Endothelial cell of umbilical vein (primary cell): ENCODE data around the gene DNAJC18. TPM values are rescaled to one million over a fixed set of nuclear protein-coding genes. Genes with fewer than 3 reads are reported as not detected.

Experiments
- BruUV-seq: library from RNA; stranded (reverse); fragments of 400-500 nt; replicated peaks from 2 replicates; lab custom pipeline; 2021; lab: Mats Ljungman, UMichigan
- CTCF ChIA-PET: fragments of 300-600, 350-600 bp; sonication (Branson Sonifier 250); formaldehyde crosslinking; loops from one replicate; lab custom pipeline; 2021; ENCODE audit warnings: antibody characterized with exemption, inconsistent platforms; lab: Charles Lee
- POLR2A ChIA-PET: fragments of 300-600, 350-600 bp; sonication (Branson Sonifier 250); formaldehyde crosslinking; loops from one replicate; lab custom pipeline; 2021; ENCODE audit warnings: antibody characterized with exemption, inconsistent platforms; lab: Charles Lee
- DNase-seq: peaks from one replicate; pipeline ENCODE4 v3.0.0-alpha.2; 2011; ENCODE audit warnings: low read depth, low spot score
- FAIRE-seq: peaks from 2 replicates; lab custom pipeline; 2011; peaks lifted over from hg19 to GRCh38; lab: Jason Lieb, UNC
- H2AFZ ChIP-seq: 2 replicates; pipeline ENCODE4 v1.6.0; 2012; ENCODE audit warnings: low read depth, low read length, control low read depth, inconsistent platforms
- H3K27ac ChIP-seq: 2 replicates; pipeline ENCODE4 v1.5.1; 2011; ENCODE audit warnings: low read depth, mild to moderate bottlenecking, control low read depth, low read length, moderate library complexity; ENCODE audit not compliant: insufficient read depth
- H3K27me3 ChIP-seq, 2 experiments: 2 replicates each; pipeline versions ENCODE4 v1.6.0 to v1.6.1; 2011; ENCODE audit warnings: low read length in 2 of 2, mixed read lengths in 1 of 2; ENCODE audit not compliant: control insufficient read depth in 2 of 2, insufficient read depth in 2 of 2
- H3K36me3 ChIP-seq, 2 experiments: 2 replicates in 1 of 2; 3 replicates in 1 of 2; pipeline ENCODE4 v1.5.1; 2011; ENCODE audit warnings: low read length in 2 of 2, mild to moderate bottlenecking in 1 of 2, moderate library complexity in 1 of 2; ENCODE audit not compliant: control insufficient read depth in 2 of 2, insufficient read depth in 2 of 2; ENCODE audit errors: extremely low read depth in 1 of 2
- H3K4me1 ChIP-seq: 3 replicates; pipeline ENCODE4 v1.5.1; 2011; ENCODE audit warnings: mild to moderate bottlenecking, low read length; ENCODE audit not compliant: control insufficient read depth, insufficient read depth; ENCODE audit errors: extremely low read depth
- H3K4me2 ChIP-seq: 2 replicates; pipeline ENCODE4 v1.6.1; 2011; ENCODE audit warnings: low read length, control low read depth, mixed read lengths; ENCODE audit not compliant: insufficient read depth
- H3K4me3 ChIP-seq, 3 experiments: fragments of 200-600 bp in 1 of 3; sonication (generic), shearing (Covaris generic) in 1 of 3; replicated peaks in 1 of 3; 2 replicates each; pipeline ENCODE4 v1.5.1; 2011 to 2016; ENCODE audit warnings: control low read depth in 3 of 3, low read length in 3 of 3, mild to moderate bottlenecking in 2 of 3, inconsistent platforms in 1 of 3, low read depth in 1 of 3, moderate library complexity in 1 of 3; ENCODE audit not compliant: insufficient read depth in 1 of 3
- H3K79me2 ChIP-seq: 2 replicates; pipeline ENCODE4 v1.6.0; 2012; ENCODE audit warnings: low read length, inconsistent platforms; ENCODE audit not compliant: control insufficient read depth, insufficient read depth
- H3K9ac ChIP-seq: replicated peaks from 2 replicates; pipeline ENCODE3; 2011; ENCODE audit warnings: low read length, control low read depth; ENCODE audit not compliant: insufficient read depth; ENCODE audit errors: extremely low read depth
- H3K9me1 ChIP-seq: replicated peaks from 3 replicates; pipeline ENCODE4 v1.6.0; 2011; ENCODE audit warnings: mild to moderate bottlenecking, low read length; ENCODE audit not compliant: control insufficient read depth, insufficient read depth; ENCODE audit errors: extremely low read depth
- H3K9me3 ChIP-seq: replicated peaks from 2 replicates; pipeline ENCODE4 v1.5.1; 2012; ENCODE audit warnings: low read length, inconsistent platforms; ENCODE audit not compliant: control insufficient read depth, insufficient read depth
- H4K20me1 ChIP-seq: replicated peaks from 2 replicates; pipeline ENCODE3; 2011; ENCODE audit warnings: mild to moderate bottlenecking, low read length; ENCODE audit not compliant: control insufficient read depth, insufficient read depth; ENCODE audit errors: extremely low read depth
- CTCF ChIP-seq, 2 donors: IDR thresholded peaks; 1 replicate in 1 of 2; 2 replicates in 1 of 2; pipeline ENCODE4 v1.5.1; 2011; ENCODE audit warnings: low read length in 2 of 2, mild to moderate bottlenecking in 2 of 2, moderate library complexity in 2 of 2, control low read depth in 1 of 2, inconsistent platforms in 1 of 2, low read depth in 1 of 2; ENCODE audit not compliant: insufficient read depth in 1 of 2; ENCODE audit errors: extremely low read depth in 1 of 2
- EZH2 ChIP-seq: IDR thresholded peaks from 2 replicates; pipeline ENCODE4 v1.6.1; 2012; ENCODE audit warnings: borderline replicate concordance, low read depth, mild to moderate bottlenecking, moderate library complexity, low read length, inconsistent platforms; ENCODE audit not compliant: severe bottlenecking
- FOS ChIP-seq: IDR thresholded peaks from 2 replicates; pipeline ENCODE4 v1.6.1; 2011; ENCODE audit warnings: mild to moderate bottlenecking, low read length, moderate library complexity, borderline replicate concordance; ENCODE audit not compliant: insufficient read depth
- GATA2 ChIP-seq: IDR thresholded peaks from 2 replicates; pipeline ENCODE4 v1.7.0; 2011; ENCODE audit warnings: low read depth, mild to moderate bottlenecking, moderate library complexity, mixed read lengths, low read length; ENCODE audit not compliant: insufficient read length, insufficient read depth
- JUN ChIP-seq: IDR thresholded peaks from 2 replicates; pipeline ENCODE4 v1.6.1; 2011; ENCODE audit warnings: borderline replicate concordance, low read depth; ENCODE audit not compliant: insufficient read length, insufficient read depth
- MYC ChIP-seq: IDR thresholded peaks from one replicate; pipeline ENCODE4 v1.6.1; 2011; ENCODE audit warnings: mild to moderate bottlenecking, low read depth, low read length
- POLR2A ChIP-seq: IDR thresholded peaks from 2 replicates; pipeline ENCODE4 v1.6.1; 2012; ENCODE audit warnings: low read depth, mild to moderate bottlenecking, control low read depth, low read length
- POLR2AphosphoS5 ChIP-seq: IDR thresholded peaks from 2 replicates; pipeline ENCODE4 v1.6.1; 2012; ENCODE audit warnings: low read depth, mild to moderate bottlenecking, control low read depth, low read length, moderate library complexity; ENCODE audit not compliant: insufficient read depth
- dilution Hi-C: fragments of 300-500 bp; cut with MboI; formaldehyde crosslinking; loops from one replicate; pipeline ENCODE4 v1.15.0; 2019; ENCODE audit warnings: low sequenced_read_pairs; ENCODE audit not compliant: extremely low pct_ligation_motif_present
- intact Hi-C: fragments of 100-400 bp; cut with micrococcal nuclease; formaldehyde crosslinking; loops from one replicate; pipeline ENCODE4 v1.10.0; 2022
- polyA plus RNA-seq, 4 experiments: library from polyadenylated mRNA; depleted of rRNA in 3 of 4; stranded (reverse) in 3 of 4; unstranded in 1 of 4; fragments of >200 nt; gene quantifications; 2 replicates each; pipeline versions ENCODE4 v1.2.1 to v1.2.3, GENCODE V29; 2011 to 2012; ENCODE audit warnings: missing spikeins in 1 of 4
- total RNA-seq: library from RNA; stranded (reverse); gene quantifications from 2 replicates; pipeline ENCODE4 v1.2.3, GENCODE V29; 2021
- TF ChIP-seq, protein P1 (sequence below): IDR thresholded peaks from 2 replicates; pipeline ENCODE4 v1.6.1; 2011; ENCODE audit not compliant: insufficient read depth, insufficient read length

Gene DNAJC18
- total and polyA plus RNA-seq, 2 donors (not counting 3 experiments of a cell fraction or from before 2014, with no cell fraction given): 23.2 to 52.6 TPM

DNA sequence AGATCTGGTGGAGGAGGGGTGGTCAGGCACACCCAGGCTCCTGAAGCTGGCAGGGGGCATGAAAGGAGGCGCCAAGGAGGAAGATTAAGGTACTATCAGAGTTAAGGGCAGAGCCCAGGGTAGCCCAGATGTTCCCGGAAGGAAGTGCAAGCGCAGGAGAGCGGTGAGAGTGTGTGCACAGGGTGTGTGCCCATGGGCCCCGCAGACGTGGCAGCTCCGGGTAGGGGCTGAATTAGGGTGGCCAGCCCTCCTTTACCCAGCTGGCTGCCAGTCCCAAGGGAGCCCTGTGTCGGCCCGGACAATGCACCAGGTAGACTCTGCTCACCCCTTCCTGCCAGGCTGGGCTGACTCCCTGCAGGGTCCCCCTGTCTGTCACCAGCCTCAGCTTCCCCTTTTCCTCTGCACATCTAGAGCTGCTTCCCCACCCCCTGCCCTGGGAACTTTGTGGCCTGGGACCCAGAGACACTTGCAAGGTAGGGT, 31.5 kb upstream of the DNAJC18 start, which contains the start of gene SMIM33:
TSS of gene SMIM33 (plus strand) at position 184 of the 480 bp plus-strand sequence. CDS start at position 302, 118 bp downstream.
- no peak within 1 kb of the TSS for H3K4me3 ChIP-seq
- DNase-seq: no peak
- no peak within 1 kb of the TSS for H2AFZ ChIP-seq
- H3K79me2 ChIP-seq: no peaks in the 10 kb centered on the region
- no peak within 1 kb of the TSS for H3K4me2 ChIP-seq
- dilution Hi-C loops: no loop called here
- H3K27ac ChIP-seq: no peak within 1 kb of the TSS
- no peaks in the 10 kb centered on the region for H3K27me3 ChIP-seq
- no peak for FAIRE-seq
- H3K9me3 ChIP-seq: no peaks in the 10 kb centered on the region
- no peak within 1 kb of the TSS for H3K9ac ChIP-seq
- H4K20me1 ChIP-seq: no peaks in the 10 kb centered on the region
- peaks cover 18% of the 10 kb centered on the region for H3K4me1 ChIP-seq
- ChIA-PET CTCF (interaction anchor here (1.3 kb wide), 1 partner anchor 11 kb away, joined by 3 read pairs; the partner anchor contains the start of gene STING1), POLR2A (no interaction called here)
- TF ChIP-seq JUN (no peak), EZH2 (no peak), GATA2 (no peak), MYC (no peak), FOS (no peak), CTCF (IDR thresholded peaks at IDR 0.05; ENCODE audit: extremely low read depth in 1 of 2, insufficient read depth in 1 of 2, low read depth in 1 of 2, low read length in 2 of 2) (no peak), POLR2AphosphoS5 (no peak), POLR2A (no peak)
- TF ChIP-seq, protein P1, sequence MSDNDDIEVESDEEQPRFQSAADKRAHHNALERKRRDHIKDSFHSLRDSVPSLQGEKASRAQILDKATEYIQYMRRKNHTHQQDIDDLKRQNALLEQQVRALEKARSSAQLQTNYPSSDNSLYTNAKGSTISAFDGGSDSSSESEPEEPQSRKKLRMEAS: no peak
- peaks cover 0 to 7% of the 10 kb centered on the region in 2 experiments for H3K36me3 ChIP-seq
- intact Hi-C loops: no loop called here
- no TSS peak for BruUV-seq
- no peaks in the 10 kb centered on the region for H3K9me1 ChIP-seq
